GM12878 (cell line): ENCODE measurements around the gene ERN1. TPM values are rescaled to one million over a fixed set of nuclear protein-coding genes. Genes with fewer than 3 reads are reported as not detected.

Source experiments
- ATAC-seq: fragments of 200-7000 bp; cut with Tn5 transposase; 3 replicates; pipeline ENCODE4 v1.9.1; 2020; ENCODE audit warnings: mild to moderate bottlenecking, moderate library complexity
- BruUV-seq: library from RNA; stranded (reverse); fragments of 400-500 nt; replicated peaks from 2 replicates; lab custom pipeline; 2021; lab: Mats Ljungman, UMichigan
- CTCF ChIA-PET: fragments of 300-600 bp; sonication (Branson Sonifier 250); formaldehyde crosslinking; extraction: SDS; loops from one replicate; lab custom pipeline; 2021; ENCODE audit warnings: inconsistent platforms; lab: Yijun Ruan, JAX
- POLR2A ChIA-PET: fragments of 350-600 bp; formaldehyde crosslinking; extraction: SDS; loops from one replicate; lab custom pipeline; 2021; ENCODE audit warnings: inconsistent platforms; lab: Charles Lee
- RAD21 ChIA-PET: fragments of 300-600 bp; sonication (Branson Sonifier 250); formaldehyde crosslinking; loops from one replicate; lab custom pipeline; 2023; ENCODE audit warnings: antibody characterized with exemption; ENCODE audit not compliant: unreplicated experiment; lab: Charles Lee
- SMC1A ChIA-PET: fragments of 300-600 bp; sonication (Branson Sonifier 250); formaldehyde crosslinking; loops from one replicate; lab custom pipeline; 2023; ENCODE audit not compliant: unreplicated experiment, uncharacterized antibody; lab: Charles Lee
- DNase-seq: peaks from one replicate; pipeline ENCODE4 v3.0.0-alpha.2; 2011; ENCODE audit warnings: low read depth, low spot score
- FAIRE-seq: peaks from 3 replicates; lab custom pipeline; 2011; peaks lifted over from hg19 to GRCh38; lab: Jason Lieb, UNC
- H2AFZ ChIP-seq: 2 replicates; pipeline ENCODE4 v1.6.0; 2011; ENCODE audit warnings: low read depth, low read length, control low read depth; ENCODE audit not compliant: control insufficient read depth
- H3K27ac ChIP-seq: 2 replicates; pipeline ENCODE4 v1.5.1; 2011; ENCODE audit warnings: control low read depth; ENCODE audit not compliant: control insufficient read depth, insufficient read depth
- H3K27me3 ChIP-seq, 2 experiments: replicated peaks in 1 of 2; 2 replicates each; pipeline versions ENCODE4 v1.6.0 to v1.6.1; 2011; ENCODE audit warnings: low read length in 1 of 2; ENCODE audit not compliant: control insufficient read depth in 2 of 2, insufficient read depth in 2 of 2
- H3K36me3 ChIP-seq, 2 experiments: 2 replicates each; pipeline ENCODE4 v1.5.1; 2011; ENCODE audit warnings: low read length in 1 of 2; ENCODE audit not compliant: control insufficient read depth in 2 of 2, insufficient read depth in 2 of 2
- H3K4me1 ChIP-seq: 2 replicates; pipeline ENCODE4 v1.6.1; 2011; ENCODE audit warnings: mild to moderate bottlenecking, low read length, moderate library complexity, mixed read lengths; ENCODE audit not compliant: control insufficient read depth, insufficient read depth
- H3K4me2 ChIP-seq: 2 replicates; pipeline ENCODE4 v1.6.0; 2011; ENCODE audit warnings: control low read depth; ENCODE audit not compliant: control insufficient read depth, insufficient read depth
- H3K4me3 ChIP-seq: fragments of 200-600 bp; sonication (generic); 2 replicates; pipeline ENCODE4 v1.5.1; 2016
- H3K79me2 ChIP-seq: 2 replicates; pipeline ENCODE4 v1.6.0; 2011; ENCODE audit warnings: low read length; ENCODE audit not compliant: control insufficient read depth, insufficient read depth
- H3K9ac ChIP-seq: 2 replicates; pipeline ENCODE4 v1.8.0; 2011; ENCODE audit warnings: low read length, control low read depth, mixed read lengths; ENCODE audit not compliant: control insufficient read depth, insufficient read depth
- H3K9me3 ChIP-seq: replicated peaks from 3 replicates; pipeline ENCODE4 v1.5.1; 2011; ENCODE audit warnings: mild to moderate bottlenecking, low read length; ENCODE audit not compliant: control insufficient read depth, insufficient read depth
- H4K20me1 ChIP-seq: 2 replicates; pipeline ENCODE4 v1.6.0; 2011; ENCODE audit not compliant: control insufficient read depth, insufficient read depth
- CHD2 ChIP-seq: IDR thresholded peaks from 2 replicates; pipeline ENCODE4 v1.6.1; 2011; ENCODE audit warnings: low read depth, low read length, improper control_type of control experiment, borderline replicate concordance
- DPF2 ChIP-seq: fragments of 450-650 bp; IDR thresholded peaks from 2 replicates; pipeline ENCODE4 v1.6.1; 2017; ENCODE audit warnings: mild to moderate bottlenecking
- NFIC ChIP-seq: IDR thresholded peaks from 2 replicates; pipeline ENCODE4 v1.6.1; 2012; ENCODE audit warnings: low read depth, mild to moderate bottlenecking, inconsistent platforms, low read length, moderate library complexity
- NFXL1 ChIP-seq: fragments of 450-650 bp; IDR thresholded peaks from 2 replicates; pipeline ENCODE4 v1.6.1; 2017; ENCODE audit warnings: antibody characterized with exemption, mild to moderate bottlenecking, borderline replicate concordance
- RB1 ChIP-seq: fragments of 450-650 bp; formaldehyde crosslinking; IDR thresholded peaks from 2 replicates; pipeline ENCODE4 v1.6.1; 2017; ENCODE audit warnings: mild to moderate bottlenecking, borderline replicate concordance
- SMC3 ChIP-seq: IDR thresholded peaks from 2 replicates; pipeline ENCODE4 v1.6.1; 2011; ENCODE audit warnings: low read length, improper control_type of control experiment, borderline replicate concordance
- SP1 ChIP-seq: IDR thresholded peaks from one replicate; pipeline ENCODE4 v1.6.1; 2011; ENCODE audit warnings: low read depth, low read length
- SREBF1 ChIP-seq: IDR thresholded peaks from 2 replicates; pipeline ENCODE4 v1.6.1; 2012; ENCODE audit warnings: mild to moderate bottlenecking, low read length
- WGBS: methylation state at CpG from one replicate; pipeline ENCODE4 v1.1.6; 2016; ENCODE audit warnings: low lambda C conversion rate; ENCODE audit not compliant: insufficient replicate concordance, insufficient coverage; ENCODE audit errors: missing lambda C conversion rate; 5-methylcytosine and 5-hydroxymethylcytosine counted together
- in situ Hi-C: fragments of 300-500 bp; cut with MboI; formaldehyde crosslinking; loops from 9 replicates; pipeline ENCODE4 v1.14.3; 2018; ENCODE audit warnings: mixed read lengths
- intact Hi-C: fragments of 100-400 bp; cut with micrococcal nuclease; formaldehyde crosslinking; loops from one replicate; pipeline ENCODE4 v1.14.2; 2022; ENCODE audit not compliant: unreplicated experiment
- polyA plus RNA-seq, 11 experiments: library from polyadenylated mRNA; depleted of rRNA in 4 of 11; unstranded in 6 of 11; stranded (reverse) in 5 of 11; fragments of >200 nt; fragmentation: Nextera tagmentation in 4 of 11; fragmentation: Illumina TruSeq in 1 of 11; extraction: Ambion mirVana in 4 of 11; extraction: Trizol in 1 of 11; gene quantifications; 1 replicate in 1 of 11; 2 replicates in 10 of 11; pipeline versions ENCODE4 v1.2.1 to v1.2.3, GENCODE V29; 2011 to 2016; ENCODE audit warnings: inconsistent platforms in 2 of 11, missing spikeins in 2 of 11, low read depth in 1 of 11
- total RNA-seq, 4 experiments: library from RNA; depleted of rRNA in 3 of 4; stranded (reverse); fragments of >200 nt in 3 of 4; fragmentation: Illumina TruSeq in 1 of 4; extraction: Trizol in 1 of 4; gene quantifications; 2 replicates each; pipeline versions ENCODE4 v1.2.1 to v1.2.3, GENCODE V29; 2013 to 2021
- TF ChIP-seq, protein P1 (sequence below): IDR thresholded peaks from 2 replicates; pipeline ENCODE4 v1.6.1; 2011; ENCODE audit warnings: borderline replicate concordance, low read depth, mild to moderate bottlenecking, moderate library complexity, low read length; ENCODE audit not compliant: insufficient read depth, poor library complexity, severe bottlenecking

The ERN1 gene
- total and polyA plus RNA-seq, 10 of the 15 experiments (the other 5 are each of a cell fraction or from before 2014, with no cell fraction given): 2.6 to 19.2 (median 7.6) TPM

DNA sequence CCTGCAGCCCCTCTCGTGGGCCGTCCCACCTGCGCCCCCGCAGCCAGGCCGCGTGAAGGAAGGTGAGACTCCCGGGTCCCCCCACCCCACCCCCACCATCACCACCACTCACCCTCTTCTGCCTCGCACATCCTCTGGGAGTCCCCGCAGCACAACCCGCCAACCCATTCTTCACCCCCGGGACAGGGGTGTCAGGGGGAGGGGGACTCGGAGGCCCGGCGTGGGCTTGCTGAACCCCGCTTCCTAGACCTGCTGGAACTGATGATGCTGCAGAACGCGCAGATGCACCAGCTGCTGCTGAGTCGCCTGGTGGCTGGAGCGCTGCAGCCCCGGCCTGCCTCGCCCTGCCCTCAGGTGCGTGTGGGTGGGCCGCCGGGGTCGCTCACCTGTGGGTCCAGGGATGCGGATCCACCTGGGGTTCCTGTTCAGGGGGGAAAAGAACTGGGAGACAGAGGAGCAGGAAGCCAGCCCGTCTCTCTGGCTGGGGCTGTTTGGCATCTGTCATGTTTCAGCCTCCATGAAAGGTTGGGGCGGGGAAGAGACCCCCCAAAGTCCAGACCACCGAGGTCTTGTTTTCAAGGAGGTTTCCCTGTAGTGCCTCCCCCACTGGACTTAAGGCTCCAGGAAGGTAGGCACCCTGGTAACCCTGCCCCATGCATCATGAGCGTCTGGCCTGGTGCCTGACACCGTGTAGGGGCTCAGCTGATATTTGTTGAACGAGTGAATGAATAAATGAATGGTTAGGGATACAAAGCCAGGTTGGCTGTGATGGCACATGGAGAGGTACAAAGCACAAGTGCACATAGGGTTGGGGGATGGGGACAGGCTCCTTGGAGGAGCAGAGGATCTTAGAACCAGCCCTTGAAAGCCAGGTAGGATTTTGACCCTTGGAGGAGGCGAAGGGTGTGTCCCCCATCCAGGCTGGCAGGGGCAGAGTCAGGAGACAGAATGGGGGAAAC is 130.9 kb downstream of the ERN1 start:
- Histone ChIP-seq H2AFZ (peak overlapping the region; percentile 95; the same call in 1 of the 2 replicates), H3K4me1 (peaks cover 4% of the 10 kb centered on the region), H3K79me2 (no peaks in the 10 kb centered on the region), H3K36me3 (peaks cover 0 to 12% of the 10 kb centered on the region in 2 experiments; a peak in 3 of 4 replicates), H4K20me1 (no peaks in the 10 kb centered on the region), H3K27ac (no peak overlapping the region), H3K27me3 (peaks cover 3 to 7% of the 10 kb centered on the region in 2 experiments; a peak in 3 of 4 replicates), H3K9ac (no peak overlapping the region), H3K4me3 (peak overlapping the region; percentile 79; the same call in 1 of the 2 replicates), H3K9me3 (no peaks in the 10 kb centered on the region), H3K4me2 (peak overlapping the region; percentile 97)
- no peak for TF ChIP-seq SREBF1
- TF ChIP-seq NFXL1: no peak
- TF ChIP-seq, protein P1, sequence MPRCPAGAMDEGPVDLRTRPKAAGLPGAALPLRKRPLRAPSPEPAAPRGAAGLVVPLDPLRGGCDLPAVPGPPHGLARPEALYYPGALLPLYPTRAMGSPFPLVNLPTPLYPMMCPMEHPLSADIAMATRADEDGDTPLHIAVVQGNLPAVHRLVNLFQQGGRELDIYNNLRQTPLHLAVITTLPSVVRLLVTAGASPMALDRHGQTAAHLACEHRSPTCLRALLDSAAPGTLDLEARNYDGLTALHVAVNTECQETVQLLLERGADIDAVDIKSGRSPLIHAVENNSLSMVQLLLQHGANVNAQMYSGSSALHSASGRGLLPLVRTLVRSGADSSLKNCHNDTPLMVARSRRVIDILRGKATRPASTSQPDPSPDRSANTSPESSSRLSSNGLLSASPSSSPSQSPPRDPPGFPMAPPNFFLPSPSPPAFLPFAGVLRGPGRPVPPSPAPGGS: no peak
- TF ChIP-seq CHD2: no peak
- no peak for TF ChIP-seq DPF2
- TF ChIP-seq SMC3: no peak
- TF ChIP-seq RB1: no peak
- TF ChIP-seq SP1: peak; percentile 1
- peak; percentile 35; the same call in 1 of the 2 replicates for TF ChIP-seq NFIC
- RAD21 ChIA-PET: interaction anchor here (0.6 to 0.8 kb wide), 3 partner anchors 12 to 135 kb away, joined by 3 read pairs; no protein-coding TSS in a partner anchor
- SMC1A ChIA-PET: interaction anchor here (1.0 kb wide), 1 partner anchor 79 kb away, joined by 4 read pairs; no protein-coding TSS in a partner anchor
- ATAC-seq (peak; percentile 13), FAIRE-seq (no peak), DNase-seq (no peak)
- 13% methylated on average over 33 of the region's 33 CpGs for WGBS
- POLR2A ChIA-PET: no interaction called here
- CTCF ChIA-PET: interaction anchor here (1.1 to 1.8 kb wide), 3 partner anchors 17 to 135 kb away, joined by 3 to 6 read pairs (median 5); no protein-coding TSS in a partner anchor
- intact Hi-C loops (no loop called here), in situ Hi-C loops (no loop called here)
- no TSS peak for BruUV-seq
